Measurements from ENCODE around the gene TF.
"Not testable (repeated sequence)": the region's sequence is repeated elsewhere in the genome, so short reads cannot be mapped to it uniquely, and the experiment has no call there.

The TF gene

DNA sequence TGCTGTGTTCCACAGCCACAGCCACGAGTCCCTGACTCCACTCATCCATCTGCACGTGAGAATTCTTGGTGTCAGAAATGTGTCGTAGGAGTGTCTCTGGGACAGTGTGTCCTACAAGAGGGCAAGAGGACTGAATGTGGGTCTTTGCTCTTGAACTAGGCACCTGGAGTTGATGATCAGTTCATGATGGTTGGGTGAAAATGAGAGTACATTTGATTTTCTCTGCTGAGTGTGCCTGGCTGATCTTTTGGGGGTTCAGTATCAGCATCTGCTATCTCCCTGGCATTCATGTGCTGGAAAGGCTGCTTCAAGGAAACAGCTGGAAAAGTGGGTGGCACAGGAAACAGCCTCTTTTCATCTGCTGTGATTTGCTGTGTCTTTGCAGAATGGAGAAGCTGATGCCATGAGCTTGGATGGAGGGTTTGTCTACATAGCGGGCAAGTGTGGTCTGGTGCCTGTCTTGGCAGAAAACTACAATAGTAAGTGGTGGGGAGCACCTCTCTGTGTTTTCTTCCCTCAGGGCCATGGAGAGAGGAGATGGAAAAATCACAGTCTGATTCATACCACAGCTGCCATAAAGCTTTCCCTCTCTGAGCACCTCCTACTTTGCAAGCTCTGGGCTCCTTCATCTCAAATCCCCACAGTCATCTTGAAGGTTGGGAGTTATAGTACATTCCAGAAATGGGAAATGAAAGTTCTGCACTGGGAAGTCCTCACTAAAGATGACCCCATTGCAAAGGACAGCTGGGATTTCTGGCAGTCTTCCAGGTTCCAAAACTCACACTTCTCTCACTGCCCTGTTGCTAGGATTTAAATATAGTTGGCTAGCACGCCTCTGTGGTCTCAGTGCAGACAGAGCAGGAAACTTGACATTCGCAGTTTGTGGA is 17.8 kb downstream of the TF start:
- in situ Hi-C loops (cut with HindIII; ENCODE audit: low sequenced_read_pairs): no loop called here

- in situ Hi-C loops (cut with HindIII; ENCODE audit: low sequenced_read_pairs): no loop called here
These were observed 19.1 kb downstream of the TF start for GRCh38 chr3:133765256-133765655.

DNA sequence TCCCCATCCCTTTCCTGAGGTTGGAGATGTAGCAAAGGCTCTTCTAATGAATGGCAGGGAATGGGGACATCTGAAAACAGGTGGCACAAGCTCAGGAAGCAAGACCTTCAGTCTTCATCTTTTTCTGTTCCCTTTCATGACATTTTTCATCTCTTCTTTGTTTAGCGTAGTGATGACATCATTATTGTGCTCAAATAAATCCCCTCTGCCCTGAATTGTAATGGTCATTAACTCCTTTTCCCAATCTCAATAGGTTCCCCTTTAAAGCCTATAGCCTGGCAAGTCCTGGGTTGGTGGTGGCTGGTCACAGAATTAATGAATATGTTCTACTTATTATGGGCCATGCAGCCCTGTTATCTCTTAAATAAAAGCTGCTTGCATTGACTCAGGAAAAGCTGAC is 21.4 kb downstream of the TF start:
- in situ Hi-C loops (cut with HindIII; ENCODE audit: low sequenced_read_pairs): no loop called here

- in situ Hi-C loops (cut with HindIII; ENCODE audit: low sequenced_read_pairs): no loop called here
These were observed 23.3 kb downstream of the TF start for GRCh38 chr3:133769536-133769935.

DNA sequence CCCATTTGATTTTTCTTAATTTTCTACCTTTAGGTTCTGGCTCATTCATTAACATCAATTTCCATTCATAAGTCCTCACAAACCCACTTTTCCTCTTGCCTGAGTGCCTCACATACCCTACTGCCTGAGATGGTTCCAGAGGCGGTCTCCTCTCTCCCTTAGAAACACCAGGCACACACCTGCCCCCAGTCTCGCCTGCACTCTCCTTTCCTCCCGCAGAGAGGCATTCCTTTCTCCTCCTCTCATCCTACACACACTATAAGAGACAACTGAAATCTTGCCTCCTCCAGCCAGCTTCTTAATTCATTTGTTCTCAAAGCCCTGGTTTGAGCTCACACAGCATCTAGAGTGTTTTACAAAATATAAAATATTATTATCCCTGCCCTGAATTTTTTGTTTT is 27.5 kb downstream of the TF start:
- in situ Hi-C loops (cut with HindIII; ENCODE audit: low sequenced_read_pairs): no loop called here

GRCh38 chr3:133775309-133775708 is 29.1 kb downstream of the TF start:
- in situ Hi-C loops (cut with HindIII; ENCODE audit: low sequenced_read_pairs): no loop called here

GRCh38 chr3:133775835-133776234 is 29.6 kb downstream of the TF start:
- in situ Hi-C loops (cut with HindIII; ENCODE audit: low sequenced_read_pairs): no loop called here

DNA sequence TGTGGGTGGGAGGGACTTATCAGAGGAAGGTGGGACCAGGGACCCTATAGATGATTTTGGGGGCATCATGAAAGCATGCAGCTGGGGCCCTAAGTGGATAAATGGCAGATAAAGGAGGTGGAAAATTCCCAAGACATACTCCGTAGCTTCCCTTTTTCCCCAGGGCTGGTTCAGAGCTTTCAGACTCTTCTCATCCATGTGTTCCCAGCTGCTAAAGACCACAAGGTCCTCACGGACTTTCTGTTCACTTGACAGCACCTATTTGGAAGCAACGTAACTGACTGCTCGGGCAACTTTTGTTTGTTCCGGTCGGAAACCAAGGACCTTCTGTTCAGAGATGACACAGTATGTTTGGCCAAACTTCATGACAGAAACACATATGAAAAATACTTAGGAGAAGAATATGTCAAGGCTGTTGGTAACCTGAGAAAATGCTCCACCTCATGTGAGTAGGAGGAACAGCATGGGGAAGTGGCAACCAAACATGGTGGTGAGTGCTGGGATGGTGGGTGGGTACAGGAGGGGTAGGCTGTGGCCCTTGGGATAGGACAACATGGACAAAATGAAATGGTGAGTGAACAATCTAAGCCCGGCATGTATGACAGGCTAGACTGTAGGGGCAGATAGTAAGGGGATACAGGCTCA is 30.7 kb downstream of the TF start:
- in situ Hi-C loops (cut with HindIII; ENCODE audit: low sequenced_read_pairs): no loop called here

- in situ Hi-C loops (cut with HindIII; ENCODE audit: low sequenced_read_pairs): no loop called here
These were observed 31.8 kb downstream of the TF start for GRCh38 chr3:133777807-133778568.

DNA sequence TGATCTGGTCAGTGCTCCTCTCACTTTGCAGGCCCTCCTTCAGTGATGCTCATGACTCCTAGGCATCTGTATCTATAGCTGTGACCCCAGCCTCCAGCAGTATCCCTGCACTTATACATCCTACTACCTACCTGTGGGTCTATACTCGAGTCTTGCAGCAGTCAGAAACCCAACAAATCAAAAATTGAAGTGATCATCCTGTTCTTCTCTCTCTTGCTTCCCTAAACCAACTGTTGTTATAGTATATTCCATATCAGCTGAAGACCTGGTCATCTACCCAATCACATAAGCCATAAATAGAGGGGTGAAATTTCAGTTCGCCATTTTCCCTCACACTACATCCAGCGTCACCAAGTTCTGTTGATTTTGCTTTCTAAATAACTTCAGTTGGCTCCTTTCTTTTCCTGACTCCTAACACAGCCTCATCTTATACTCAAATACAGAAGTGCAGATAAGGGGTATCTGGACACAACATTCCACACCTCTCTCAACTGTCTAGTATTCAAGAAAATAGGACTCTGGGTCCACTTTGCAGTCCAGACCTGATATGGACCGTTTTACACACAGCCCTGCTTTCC is 33.5 kb downstream of the TF start:
- in situ Hi-C loops (cut with HindIII; ENCODE audit: low sequenced_read_pairs): no loop called here

- in situ Hi-C loops (cut with HindIII; ENCODE audit: low sequenced_read_pairs): not testable (repeated sequence)
These were observed 34.6 kb downstream of the TF start for GRCh38 chr3:133780756-133781155.

DNA sequence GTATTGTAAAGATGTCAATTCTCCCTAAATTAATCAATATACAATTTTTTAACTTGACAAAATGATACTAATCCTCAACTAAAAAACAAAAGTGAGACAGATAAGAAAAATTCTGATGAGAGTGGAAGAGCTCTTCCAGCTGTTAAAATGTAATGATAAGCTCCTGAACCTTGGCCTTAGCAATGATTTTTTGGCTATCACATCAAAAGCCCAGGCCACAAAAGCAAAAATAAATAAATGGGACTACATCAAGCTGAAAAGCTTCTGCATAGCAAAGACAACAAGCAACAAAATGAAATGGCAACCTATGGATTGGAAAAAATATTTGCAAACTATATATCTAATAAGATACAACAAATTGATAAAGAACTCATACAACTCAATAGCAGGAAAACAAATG is 35.4 kb downstream of the TF start:
- in situ Hi-C loops (cut with HindIII; ENCODE audit: low sequenced_read_pairs): no loop called here

DNA sequence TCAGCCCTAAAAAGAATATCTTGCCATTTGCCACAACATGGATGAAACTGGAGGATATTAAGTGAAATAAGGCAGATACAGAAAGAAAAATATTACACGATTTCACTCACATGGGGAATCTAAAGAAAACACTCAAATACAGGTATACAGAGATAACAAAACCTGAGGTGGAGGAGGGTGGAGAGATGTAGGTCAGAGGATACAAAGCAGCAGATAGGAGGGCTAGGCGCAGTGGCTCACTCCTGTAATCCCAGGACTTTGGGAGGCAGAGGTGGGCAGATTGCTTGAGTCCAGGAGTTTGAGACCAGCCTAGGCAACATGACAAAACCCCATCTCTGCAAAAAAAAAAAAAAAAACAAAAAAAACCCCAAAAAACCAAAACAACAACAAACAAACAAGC is 36.3 kb downstream of the TF start:
- in situ Hi-C loops (cut with HindIII; ENCODE audit: low sequenced_read_pairs): no loop called here

DNA sequence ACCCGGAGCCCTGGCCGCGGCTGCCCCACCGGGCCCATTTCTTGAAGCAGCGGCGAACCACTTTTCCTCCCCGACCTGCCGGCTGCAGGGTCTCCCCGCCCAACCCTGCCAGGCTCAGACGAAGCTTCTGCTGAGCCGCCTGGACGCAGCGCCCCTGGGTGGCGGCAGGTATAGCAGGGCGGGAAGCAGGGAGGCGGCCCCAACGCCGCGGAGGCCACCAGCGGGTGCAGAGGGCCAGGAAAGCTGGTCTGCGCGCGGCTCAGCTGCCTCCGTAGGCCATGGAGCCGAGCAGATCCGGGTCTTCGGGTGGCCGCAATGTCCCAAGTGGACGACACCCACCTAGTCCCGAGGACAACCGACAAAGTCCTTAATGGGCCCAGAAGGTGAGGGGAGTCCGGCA is 37.6 kb downstream of the TF start:
- in situ Hi-C loops (cut with HindIII; ENCODE audit: low sequenced_read_pairs): no loop called here

GRCh38 chr3:133788024-133788423 is 41.8 kb downstream of the TF start:
- in situ Hi-C loops (cut with HindIII; ENCODE audit: low sequenced_read_pairs): no loop called here

DNA sequence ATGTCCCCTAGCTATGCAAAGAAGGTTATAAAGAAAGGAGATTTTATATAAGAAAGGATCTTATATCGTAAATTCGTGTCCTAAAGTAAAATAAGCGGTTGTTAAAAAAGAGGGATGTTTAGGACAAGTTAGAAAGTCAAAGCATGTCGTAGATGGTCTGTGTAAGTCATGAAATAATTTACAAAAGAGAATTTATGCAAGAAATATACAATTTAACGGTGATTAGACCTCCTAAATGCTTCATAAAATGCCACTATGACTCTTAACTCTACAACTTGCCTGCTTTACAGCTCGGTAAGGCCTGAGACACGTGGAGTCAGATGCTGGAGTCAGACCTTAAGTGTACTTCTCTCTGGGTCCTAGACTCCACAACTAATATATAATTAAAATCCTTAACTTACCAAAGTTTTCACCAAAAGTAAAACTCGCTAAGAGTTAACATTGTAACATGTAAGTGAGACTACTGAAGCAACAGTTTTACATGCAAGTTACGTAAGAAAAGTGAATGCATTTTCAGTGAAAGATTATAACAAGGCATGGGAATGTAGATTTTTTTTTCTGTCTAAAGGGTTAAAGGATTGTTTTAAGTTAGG is 46.1 kb downstream of the TF start:
- in situ Hi-C loops (cut with HindIII; ENCODE audit: low sequenced_read_pairs): no loop called here

- in situ Hi-C loops (cut with HindIII; ENCODE audit: low sequenced_read_pairs): no loop called here
These were observed 51.4 kb downstream of the TF start for GRCh38 chr3:133797396-133798105.

GRCh38 chr3:133799794-133800585 is 53.8 kb downstream of the TF start:
- in situ Hi-C loops (cut with HindIII; ENCODE audit: low sequenced_read_pairs): no loop called here

GRCh38 chr3:133803469-133803868 is 57.3 kb downstream of the TF start:
- in situ Hi-C loops (cut with HindIII; ENCODE audit: low sequenced_read_pairs): no loop called here

DNA sequence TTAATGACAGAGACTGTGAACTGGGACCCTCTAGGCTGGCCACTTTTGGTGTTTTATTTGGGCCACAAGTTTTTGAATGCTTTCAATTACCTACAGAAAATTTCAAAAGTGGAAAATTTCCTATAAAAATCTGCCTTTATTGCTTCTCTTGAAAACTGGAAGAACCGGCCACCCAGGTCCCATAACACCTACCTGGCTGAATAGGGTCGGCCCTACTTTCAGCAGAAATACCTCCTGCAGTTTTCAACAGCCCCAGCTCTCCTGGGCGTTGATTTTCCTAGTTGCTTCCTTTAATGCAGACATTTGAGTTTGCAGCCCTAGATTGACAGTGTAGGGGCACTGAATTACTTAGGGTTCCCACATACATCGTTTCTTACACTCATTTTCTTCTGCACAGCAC is 58.7 kb downstream of the TF start:
- in situ Hi-C loops (cut with HindIII; ENCODE audit: low sequenced_read_pairs): no loop called here

All from endothelial cell of hepatic sinusoid (primary cell).